Raji (cell line): ENCODE data around the gene CCDC134.

Experiments
- POLR2A ChIP-seq: IDR thresholded peaks from 2 replicates; pipeline ENCODE4 v1.6.1; 2011; ENCODE audit warnings: low read depth, low read length, control low read depth; ENCODE audit not compliant: insufficient read depth

CCDC134 gene

GRCh38 chr22:41828516-41828915 is 28.0 kb downstream of the CCDC134 start:
- no peak for TF ChIP-seq POLR2A

DNA sequence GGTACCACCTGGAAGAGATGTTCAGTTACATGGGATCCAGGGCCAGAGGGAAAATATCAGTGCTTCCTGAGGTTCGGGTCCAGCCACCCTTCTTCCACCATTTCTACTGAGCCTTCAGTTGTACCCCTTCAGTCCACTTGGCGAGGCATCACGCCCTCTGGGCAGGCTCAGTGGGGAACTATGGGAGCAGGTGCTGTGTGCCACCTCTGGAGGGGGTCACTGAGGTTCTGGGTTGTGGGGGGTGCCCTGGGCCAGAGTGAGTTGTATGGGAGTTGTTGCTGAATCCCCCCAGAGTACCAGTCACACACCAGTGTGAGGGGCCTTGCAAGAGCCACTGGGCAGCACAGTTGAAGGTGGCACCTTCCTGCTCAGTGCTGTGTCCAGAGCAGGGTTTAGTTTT is 29.7 kb downstream of the CCDC134 start:
- no peak for TF ChIP-seq POLR2A

DNA sequence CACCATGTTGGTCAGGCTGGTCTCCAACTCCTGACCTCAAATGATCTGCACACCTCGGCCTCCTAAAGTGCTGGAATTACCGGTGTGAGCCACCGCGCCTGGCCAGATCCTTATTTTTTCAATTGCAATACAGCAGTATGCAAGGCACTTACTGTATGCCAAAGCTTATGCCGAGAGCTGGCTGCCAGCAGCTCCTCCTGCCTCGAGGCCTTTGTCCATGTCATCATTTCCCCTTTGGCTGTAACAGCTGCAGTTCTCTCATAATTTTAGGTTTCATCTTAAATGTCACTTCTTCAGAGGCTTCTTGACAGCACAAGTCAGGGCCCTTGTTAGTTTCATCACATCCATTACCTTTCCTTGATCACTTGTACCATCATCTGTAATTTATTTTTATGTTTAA is 30.9 kb downstream of the CCDC134 start:
- TF ChIP-seq POLR2A: no peak

DNA sequence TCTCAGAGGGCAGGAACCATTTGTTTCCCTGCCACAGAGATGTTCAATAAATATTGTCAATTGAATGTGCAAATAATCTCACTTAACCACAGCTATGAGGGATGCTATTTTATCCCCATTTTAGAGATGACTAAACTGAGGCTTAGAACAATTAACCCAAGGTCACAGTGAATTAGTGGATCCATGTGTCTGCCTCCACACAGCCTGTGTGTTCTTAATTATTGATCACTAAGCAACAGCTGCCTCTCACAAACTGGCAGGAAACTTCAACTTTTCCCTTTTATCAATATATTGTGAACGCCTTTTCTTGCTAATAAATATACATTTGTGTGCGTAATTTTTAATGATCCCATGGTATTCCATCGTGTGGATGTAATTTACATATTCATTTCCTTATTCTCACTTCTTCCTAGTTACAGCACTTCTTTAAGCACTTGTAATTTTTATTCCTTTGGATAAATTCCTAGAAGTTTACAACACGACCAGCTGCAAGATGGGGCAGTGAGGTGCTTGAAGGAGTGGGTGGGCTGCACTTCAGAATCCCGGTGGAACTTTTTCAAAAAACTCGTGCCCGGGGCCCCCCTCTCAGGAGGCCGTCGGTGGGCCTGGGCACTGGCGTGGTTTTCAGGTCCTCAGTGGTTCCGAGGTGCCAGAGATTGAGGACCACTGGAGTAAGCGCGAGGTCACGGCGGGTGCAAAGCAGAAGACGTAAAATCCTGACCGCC is 31.5 kb downstream of the CCDC134 start:
- no peak for TF ChIP-seq POLR2A

DNA sequence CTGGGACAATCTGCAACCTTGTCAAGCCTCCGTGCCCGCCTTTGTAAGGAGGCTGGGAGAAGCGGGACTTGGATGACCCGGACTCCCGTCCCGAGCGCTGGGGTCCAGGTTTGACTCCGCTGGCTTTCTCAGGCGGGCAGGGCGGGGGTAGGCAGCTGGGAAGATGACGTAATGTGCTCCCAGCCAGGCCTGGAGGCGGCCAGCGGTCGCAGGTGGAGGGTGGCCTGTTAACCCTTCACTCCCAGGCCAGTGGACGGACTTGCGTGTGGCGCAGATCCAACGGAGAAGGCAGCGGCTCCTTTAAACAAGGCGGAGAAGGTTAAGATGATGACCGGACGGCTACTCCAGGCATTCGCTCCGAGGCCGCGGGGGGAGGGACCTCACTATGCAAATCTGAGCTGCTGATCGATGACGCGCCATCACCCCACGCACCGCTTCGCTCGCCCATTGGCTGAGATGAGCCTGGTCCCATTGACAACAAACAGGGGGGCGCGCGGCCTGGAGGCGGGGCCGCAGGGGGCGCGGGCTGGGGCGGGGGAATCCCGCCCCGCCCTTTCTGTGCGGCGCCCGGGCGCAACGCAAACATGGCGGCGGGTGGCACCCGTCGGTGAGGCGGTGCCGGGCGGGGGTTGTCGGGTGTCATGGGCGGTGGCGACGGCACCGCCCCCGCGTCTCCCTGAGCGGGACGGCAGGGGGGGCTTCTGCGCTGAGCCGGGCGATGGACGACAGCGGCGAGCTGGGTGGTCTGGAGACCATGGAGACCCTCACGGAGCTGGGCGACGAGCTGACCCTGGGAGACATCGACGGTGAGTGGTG is 32.3 kb downstream of the CCDC134 start, which contains the start of gene SREBF2:
Gene SREBF2 (plus strand): TSS at position 553 of the 816 bp plus-strand sequence. CDS start 166 bp downstream, at position 719.
- TF ChIP-seq POLR2A: peak; percentile 75

GRCh38 chr22:41833369-41834004 is 33.0 kb downstream of the CCDC134 start:
- no peak for TF ChIP-seq POLR2A

DNA sequence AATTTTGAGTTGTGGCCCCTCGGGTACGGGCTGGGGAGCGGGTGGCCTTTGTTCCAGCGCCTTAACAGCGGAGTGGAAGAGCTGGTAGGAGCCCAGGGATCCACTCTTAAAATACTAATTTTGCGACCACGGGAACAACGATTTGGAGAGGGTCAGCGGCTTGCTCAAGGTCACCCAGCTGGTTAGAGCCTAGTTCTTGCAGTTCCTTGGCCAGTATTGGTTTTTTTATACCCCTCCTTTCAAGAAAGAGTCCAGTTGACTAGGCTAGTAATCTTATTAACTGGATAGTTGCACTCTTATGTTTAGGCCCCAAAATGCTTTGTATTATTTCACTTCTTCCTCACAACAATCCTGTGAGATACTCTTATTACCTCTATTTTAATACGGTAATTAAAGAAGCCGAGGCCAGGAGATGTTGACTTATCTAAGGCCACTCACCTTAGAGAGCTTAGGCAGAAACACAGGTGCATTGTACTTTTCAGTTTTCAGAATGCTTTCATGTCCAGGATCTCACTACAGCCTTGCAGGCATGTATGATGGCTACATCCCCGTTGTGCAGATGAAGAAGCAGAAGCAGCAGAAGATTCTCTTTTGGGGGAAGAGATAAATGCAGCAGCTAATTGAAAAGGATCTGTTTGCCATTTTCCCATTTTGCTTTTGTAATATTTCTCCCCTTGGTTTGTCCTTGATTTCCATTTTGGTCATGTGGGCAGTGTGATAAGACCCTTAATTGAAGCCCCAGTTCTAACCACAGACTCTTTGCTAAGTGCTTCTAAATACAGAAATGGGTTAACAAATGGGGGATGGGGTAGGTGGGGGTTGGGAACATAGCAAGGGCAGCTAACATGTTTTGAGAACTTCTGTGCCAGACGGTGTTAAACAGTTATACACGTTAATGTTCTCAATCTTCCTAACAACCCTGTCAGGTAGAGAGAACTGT is 33.8 kb downstream of the CCDC134 start:
- TF ChIP-seq POLR2A: 0 out of 2 replicates have a peak, but pooled peaks have one; percentile 22

DNA sequence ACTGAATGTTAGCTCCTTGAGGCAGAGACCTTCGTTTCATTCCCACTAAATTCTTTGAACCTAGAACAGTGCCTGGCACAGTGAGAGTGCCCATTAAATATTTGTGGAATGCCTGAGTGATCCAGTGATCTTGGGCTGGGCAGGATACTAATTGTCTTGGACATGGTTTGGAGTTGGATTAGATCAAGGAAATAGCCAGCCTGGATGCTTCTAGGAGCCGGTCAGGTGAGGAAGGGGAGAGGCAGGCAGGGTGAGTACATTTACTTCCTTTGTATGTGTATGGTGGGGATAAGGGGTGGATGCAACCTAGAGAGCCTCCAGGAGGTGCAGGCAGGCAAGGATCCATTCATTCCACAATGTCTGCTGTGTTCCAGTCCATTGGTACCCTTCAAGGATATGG is 36.1 kb downstream of the CCDC134 start:
- TF ChIP-seq POLR2A: no peak

GRCh38 chr22:41838842-41839618 is 38.6 kb downstream of the CCDC134 start:
- TF ChIP-seq POLR2A: no peak

GRCh38 chr22:41840216-41840615 is 39.7 kb downstream of the CCDC134 start:
- no peak for TF ChIP-seq POLR2A

GRCh38 chr22:41841085-41841712 is 40.7 kb downstream of the CCDC134 start:
- no peak for TF ChIP-seq POLR2A

DNA sequence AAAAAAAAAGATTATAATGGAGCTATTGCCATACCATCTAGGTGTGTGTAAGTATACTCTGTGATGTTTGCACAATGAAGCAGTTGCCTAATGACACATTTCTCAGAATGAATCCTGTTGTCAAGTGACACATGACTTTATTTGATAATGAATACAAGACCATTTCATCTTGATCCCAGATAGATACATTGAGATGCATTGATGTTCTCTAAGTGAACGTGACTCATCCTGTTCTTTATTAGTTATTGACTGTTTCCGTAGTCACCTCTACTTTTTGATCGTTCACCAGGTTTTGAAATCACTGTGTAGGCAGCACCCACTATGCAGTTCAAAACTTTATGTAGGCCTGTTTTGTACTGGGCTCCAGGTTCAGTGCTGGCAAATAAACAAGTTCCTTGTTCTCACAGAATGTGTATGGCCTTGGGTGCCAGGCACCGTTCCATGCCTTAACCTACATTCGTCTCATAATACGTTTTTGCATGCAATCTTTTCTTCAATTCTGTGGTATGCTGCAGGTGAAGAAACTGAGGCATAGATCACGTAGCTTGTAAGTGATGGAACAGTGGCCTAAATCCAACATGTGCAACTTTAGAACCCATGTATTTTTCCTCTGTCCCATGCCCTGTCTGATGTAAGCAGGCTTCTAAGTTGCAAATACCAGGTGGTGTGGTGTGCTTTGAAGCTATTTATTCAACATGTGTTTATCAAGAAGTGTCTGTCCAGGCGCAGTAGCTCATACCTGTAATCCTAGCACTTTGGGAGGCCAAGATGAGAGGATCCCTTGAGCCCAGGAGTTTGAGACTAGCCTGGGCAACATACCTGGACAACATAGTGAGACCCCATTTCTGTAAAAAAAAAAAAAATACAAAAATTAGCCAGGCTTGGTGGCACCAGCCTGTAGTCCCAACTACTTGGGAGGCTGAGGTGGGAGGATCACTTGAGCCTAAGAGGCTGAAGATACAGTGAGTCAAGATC is 42.8 kb downstream of the CCDC134 start:
- no peak for TF ChIP-seq POLR2A

- no peak for TF ChIP-seq POLR2A
These were observed 43.6 kb downstream of the CCDC134 start for GRCh38 chr22:41844036-41844435.

- no peak for TF ChIP-seq POLR2A
These were observed 44.0 kb downstream of the CCDC134 start for GRCh38 chr22:41844513-41844912.
